Measurements from ENCODE around the gene MN1.
A peak's percentile ranks its signal among the peaks of the same experiment; 100 is the strongest.

The MN1 gene

GRCh38 chr22:27730641-27731433 is 70.7 kb downstream of the MN1 start:
- no peak for DNase-seq

DNA sequence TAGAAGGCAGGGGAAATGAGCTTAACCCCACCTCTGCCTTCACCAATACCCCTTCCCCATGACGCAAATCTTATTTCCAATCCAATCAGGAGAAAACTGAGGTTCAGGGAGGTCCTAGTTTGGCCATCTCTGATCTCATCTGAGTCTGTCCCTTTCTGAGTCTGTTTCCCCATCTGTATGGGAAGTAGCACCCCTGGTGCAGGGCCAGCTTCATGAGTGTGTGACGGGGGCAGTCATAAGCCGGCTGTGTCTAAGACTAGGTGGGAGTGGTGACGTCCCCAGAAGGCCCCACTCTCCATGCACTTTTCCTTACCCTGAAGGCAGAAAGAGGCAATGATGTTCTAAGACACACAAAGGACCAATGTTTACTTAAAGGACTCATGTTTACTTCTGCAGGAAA is 72.3 kb downstream of the MN1 start:
- DNase-seq, result no peak

DNA sequence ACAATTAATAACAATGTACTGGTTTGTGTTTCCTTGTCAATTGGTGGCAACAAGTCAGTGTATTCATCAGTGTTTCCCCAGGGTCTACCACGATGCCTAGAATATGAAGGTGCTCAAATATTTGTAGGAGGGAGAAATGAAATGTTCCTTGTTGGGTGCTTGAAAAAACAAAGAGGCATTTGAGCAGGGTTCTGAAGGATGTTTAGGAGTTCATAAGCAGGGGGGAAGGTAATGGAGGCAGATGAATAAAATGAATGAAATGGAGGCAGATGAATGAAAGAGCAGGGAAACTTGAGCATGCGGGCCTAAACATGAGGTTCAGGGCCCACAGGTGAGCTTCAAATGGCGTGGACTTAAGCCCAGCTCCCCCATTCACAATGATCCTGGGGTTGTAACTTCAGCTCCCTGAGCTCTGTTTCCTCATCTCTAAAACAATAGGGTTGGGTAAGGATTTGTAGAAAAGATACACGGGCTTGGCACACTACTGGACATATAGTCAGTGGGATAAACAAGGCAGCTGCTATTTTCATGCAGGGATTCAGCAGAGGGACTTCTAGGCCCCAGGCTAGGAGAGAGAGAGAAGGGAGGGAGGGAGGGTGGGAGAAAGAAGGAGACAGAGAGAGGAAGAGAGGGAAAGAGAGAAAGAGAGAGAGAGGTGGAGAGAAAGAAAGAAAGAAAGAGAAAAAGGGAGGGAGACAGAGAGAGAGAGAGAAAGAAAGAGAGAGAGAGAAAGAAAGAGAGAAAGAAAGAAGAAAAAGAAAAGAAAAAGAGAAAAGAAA is 73.7 kb downstream of the MN1 start:
- no peak for DNase-seq

- no peak for DNase-seq
Observed at GRCh38 chr22:27726686-27727449, 74.7 kb downstream of the MN1 start.

DNA sequence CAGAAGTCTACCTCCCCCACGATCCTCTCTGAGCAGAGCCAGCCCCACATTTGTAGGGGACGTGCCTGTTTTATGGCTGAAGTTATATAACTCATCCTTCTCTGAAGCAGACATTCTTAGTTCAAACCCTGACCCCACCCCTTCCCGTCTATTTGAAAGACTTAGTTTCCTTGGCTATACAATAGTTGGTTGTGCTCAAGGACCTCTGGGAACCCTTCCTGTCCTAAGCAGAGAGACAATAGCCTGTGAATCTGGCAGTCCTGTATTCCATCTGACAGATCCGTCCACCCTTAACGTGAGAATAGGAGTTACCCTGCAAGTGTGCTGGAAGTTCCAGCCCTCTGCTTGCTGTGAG is 75.2 kb downstream of the MN1 start:
- DNase-seq, result no peak

DNA sequence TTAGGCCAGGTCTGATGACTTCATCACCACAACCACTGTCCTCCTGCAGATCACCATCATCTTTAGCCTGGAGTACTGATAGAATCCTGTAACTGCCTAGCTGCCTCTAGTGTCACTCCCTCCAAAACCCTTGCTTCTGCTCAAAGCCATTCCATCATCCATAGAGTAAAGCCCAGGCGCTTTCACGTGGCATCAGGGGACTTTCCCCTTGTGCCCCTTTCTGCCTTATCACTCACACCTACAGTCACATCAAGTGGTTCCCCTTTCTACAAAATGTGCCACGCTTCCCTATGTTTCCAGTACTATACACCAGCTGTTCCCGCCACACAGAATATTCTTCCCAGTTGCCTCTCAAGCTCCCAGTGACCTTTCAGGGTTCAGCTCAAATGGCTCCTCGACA is 75.9 kb downstream of the MN1 start:
- no peak for DNase-seq

GRCh38 chr22:27724709-27725108 is 76.8 kb downstream of the MN1 start:
- no peak for DNase-seq

GRCh38 chr22:27724157-27724556 is 77.4 kb downstream of the MN1 start:
- DNase-seq, result no peak

DNA sequence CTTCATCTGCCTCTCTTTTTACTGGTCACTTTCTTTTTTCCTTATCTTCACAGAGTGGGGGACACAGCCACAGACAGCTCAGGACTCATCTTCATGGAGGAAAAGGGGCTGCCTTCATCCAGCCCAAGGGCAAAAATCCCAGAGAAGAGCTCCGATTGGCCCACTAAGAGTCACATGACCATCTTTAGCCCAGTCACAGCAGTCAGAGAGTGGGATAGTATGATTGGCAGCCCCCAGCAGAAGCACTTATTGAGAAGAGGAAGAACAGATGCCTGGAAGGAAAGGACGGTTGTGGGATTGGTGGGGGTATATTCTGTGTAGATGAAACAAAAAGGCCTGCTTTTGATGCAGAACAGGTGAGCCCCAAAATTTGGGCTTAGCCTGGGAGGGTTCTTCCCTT is 77.8 kb downstream of the MN1 start:
- no peak for DNase-seq

GRCh38 chr22:27723158-27723557 is 78.4 kb downstream of the MN1 start:
- no peak for DNase-seq

DNA sequence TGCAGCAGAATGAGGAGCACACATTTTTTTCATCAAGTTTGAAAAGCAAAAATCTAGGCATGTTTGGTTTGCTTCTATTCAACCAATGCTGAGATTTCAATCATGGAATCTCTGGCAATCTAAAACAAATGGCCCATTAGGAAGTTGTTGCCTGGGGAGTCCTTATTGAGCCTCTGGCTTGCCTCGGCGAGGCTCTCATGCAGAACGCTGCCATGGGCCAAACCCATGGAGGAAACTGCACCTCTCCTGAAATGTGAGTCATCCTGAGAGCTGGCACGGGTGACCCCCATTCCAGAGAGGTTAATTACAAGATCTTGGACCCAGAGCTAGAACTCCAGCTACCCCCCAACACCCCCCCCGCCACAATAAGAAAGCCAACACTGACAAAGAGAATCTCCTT is 80.7 kb downstream of the MN1 start:
- DNase-seq, result no peak

GRCh38 chr22:27719535-27720227 is 81.9 kb downstream of the MN1 start:
- peak; percentile 47 for DNase-seq

GRCh38 chr22:27719036-27719347 is 82.6 kb downstream of the MN1 start:
- peak; percentile 20 for DNase-seq

- no peak for DNase-seq
Observed at GRCh38 chr22:27718186-27719035, 83.1 kb downstream of the MN1 start.

- DNase-seq, result no peak
Observed at GRCh38 chr22:27717094-27717493, 84.5 kb downstream of the MN1 start.

DNA sequence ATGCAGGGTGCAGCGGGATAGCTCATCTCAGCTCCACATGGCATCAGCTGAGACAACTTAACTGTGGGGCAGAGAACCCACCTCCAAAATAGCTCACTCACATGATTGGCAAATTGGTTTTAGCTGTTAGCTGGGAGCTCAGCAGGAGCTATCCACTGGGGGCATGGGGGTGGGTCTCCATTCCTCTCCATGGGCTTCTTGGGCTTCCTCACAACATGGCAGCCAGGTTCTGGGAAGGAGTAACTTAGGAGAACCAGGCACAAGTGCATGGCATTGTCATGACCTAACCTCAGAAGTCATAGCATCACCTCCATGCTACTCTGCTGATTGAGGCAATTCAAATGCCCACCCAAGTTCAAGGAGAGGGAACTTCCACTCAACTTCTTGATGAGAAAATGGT is 85.5 kb downstream of the MN1 start:
- no peak for DNase-seq

DNA sequence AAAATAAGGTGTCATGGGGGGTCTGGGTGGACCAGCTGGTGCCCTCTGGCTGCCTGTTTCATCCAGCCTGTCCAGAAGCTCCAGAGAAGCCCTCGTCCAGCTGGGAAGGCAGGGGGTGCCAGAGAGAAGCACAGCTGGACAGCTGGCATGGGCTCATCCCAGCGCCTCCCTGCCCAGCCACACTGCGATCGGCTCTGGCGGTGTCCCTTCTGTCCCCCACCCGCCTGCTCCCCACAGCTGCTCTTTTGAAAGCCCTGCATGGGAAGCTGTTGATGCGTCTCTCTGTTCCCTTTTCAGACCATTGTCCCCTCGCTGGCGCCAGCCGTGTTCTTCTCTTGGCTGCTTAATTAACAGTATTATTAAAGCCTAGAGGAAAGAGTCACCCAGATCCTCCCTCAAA is 86.5 kb downstream of the MN1 start:
- no peak for DNase-seq

DNA sequence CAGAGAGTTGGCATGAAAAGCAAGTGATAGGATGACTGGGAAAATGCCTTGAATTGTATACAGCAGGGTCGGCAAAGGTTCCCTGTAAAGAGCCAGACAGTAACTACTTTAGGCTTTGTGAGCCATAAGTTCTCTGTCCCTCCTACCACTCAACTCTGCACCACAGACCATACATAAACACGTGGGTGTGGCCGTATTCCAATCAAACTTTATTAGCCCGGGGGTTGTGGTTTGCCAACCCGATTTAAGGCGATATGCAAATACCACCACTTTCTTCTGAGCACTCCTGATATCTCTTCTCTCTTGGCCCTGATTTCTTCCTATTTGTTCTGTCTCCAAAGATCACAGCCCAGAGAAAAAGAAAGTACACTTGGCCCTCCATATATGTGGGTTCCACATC is 87.5 kb downstream of the MN1 start:
- no peak for DNase-seq

DNA sequence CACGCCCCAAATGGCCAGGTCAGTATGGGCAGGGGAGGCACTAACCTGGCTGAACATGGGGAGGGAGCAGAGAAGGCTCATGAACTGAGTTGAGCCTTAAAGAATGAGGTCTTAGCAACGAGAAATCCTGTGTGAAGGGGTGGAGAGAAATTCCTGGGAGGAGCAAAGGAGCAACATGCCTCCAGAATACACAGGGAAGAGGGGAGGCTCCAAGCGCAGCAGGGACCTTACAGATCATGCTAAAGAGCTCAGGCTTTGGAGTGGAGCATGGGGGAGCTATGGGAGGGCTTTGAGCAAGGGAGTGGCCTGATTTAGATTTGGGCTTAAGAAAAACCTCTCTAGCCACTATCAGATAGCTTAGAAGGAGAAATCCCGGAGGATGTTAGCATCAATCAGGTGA is 88.1 kb downstream of the MN1 start:
- DNase-seq, result no peak

- DNase-seq, result no peak
Observed at GRCh38 chr22:27711756-27712155, 89.8 kb downstream of the MN1 start.

DNA sequence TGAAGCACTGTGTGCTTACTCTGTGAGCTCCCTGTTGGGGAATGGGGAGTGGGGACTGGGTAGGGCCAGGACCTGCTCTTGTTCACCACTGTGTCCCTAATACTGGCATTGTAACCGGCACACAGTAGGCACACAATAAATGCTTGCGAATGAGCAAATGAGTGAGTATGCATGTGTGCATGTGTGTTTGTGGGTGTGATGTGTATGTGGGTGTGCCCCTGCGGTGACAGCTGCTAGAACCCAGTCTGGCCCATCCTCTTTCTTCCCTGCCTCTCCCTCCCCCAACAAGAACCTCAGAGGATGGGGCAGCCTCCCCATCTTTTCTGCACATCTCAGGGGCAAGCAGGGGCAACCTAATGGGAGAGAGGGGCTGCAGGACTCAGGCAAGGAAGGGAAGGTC is 90.5 kb downstream of the MN1 start:
- no peak for DNase-seq

DNA sequence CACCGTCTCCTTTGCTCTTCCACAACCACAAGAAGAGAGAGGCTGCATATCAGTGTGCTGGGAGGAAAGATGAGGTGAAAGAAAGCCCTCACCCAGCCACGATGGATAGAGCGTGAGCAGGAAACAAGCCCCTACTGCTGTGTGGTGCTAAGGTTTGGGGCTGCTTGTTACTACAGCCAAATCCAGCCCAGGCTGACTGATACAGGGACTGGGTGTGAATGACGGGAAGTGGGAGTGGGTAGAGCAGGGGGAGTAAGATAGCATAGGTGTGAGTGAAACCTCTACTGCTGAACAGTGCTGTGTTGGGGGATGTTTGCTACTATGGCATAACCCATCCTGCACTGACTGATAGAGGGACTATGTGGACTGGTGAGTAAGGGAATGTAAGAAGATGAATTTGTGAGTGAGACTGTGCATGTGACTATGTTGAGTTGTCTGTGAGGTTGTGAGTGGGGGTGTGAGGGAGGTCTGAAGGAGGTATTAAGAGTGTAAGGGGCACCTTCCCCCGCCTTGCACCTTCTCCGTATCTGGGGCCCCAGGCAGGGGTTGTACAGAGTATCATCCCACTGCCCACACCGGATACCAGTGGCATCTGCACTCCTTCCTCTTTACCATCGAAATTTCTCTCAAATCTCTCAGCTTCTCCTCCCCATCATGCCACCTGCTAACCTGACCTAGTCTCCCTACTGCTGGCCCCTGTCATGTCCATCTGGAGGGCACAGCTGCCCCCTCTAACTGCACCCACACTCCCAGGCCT is 91.5 kb downstream of the MN1 start:
- no peak for DNase-seq

Measured in NCI-H510A treated with DMSO at 0.1 percent for 48 hours (cell line).